Type B pancreatic cell (in vitro differentiated cells): ENCODE measurements around the gene LIPE. TPM values are rescaled to one million over a fixed set of nuclear protein-coding genes. Genes with fewer than 3 reads are reported as not detected.

ENCODE experiments used
- DNase-seq: peaks from one replicate; pipeline ENCODE4 v3.0.0; 2021; ENCODE audit warnings: mixed read lengths; ENCODE audit not compliant: unreplicated experiment; ENCODE audit errors: extremely low spot score
- H3K27ac Mint-ChIP-seq: 2 replicates; pipeline ENCODE4 v1.8.0; 2021; ENCODE audit warnings: mild to moderate bottlenecking, mixed read lengths
- H3K27me3 Mint-ChIP-seq: 2 replicates; pipeline ENCODE4 v1.8.0; 2021; ENCODE audit warnings: mixed read lengths
- H3K36me3 Mint-ChIP-seq: 2 replicates; pipeline ENCODE4 v1.8.0; 2021; ENCODE audit warnings: mixed read lengths
- H3K4me1 Mint-ChIP-seq: one replicate; pipeline ENCODE4 v1.8.0; 2021; ENCODE audit warnings: mixed read lengths; ENCODE audit not compliant: unreplicated experiment
- H3K4me3 Mint-ChIP-seq: 2 replicates; pipeline ENCODE4 v1.8.0; 2021; ENCODE audit warnings: mild to moderate bottlenecking, mixed read lengths
- H3K9me3 Mint-ChIP-seq: 2 replicates; pipeline ENCODE4 v1.8.0; 2021; ENCODE audit warnings: mixed read lengths
- CTCF ChIP-seq: fragments of 200-600 bp; sonication (generic); conservative IDR thresholded peaks from 2 replicates; pipeline ENCODE4 v1.5.0; 2021; ENCODE audit warnings: antibody characterized with exemption, mild to moderate bottlenecking
- long read RNA-seq: library from polyadenylated mRNA; unstranded; transcript quantifications from one replicate; pipeline ENCODE4 v2.0.0, GENCODE V29; 2020
- total RNA-seq: library from RNA; stranded (reverse); gene quantifications from 2 replicates; pipeline ENCODE4 v1.2.1, GENCODE V29; 2021; ENCODE audit warnings: low replicate concordance

The LIPE gene
- 6.9 and 17.9 TPM in 2 replicates for total RNA-seq
- long read RNA-seq: 0 reads

- Mint-ChIP-seq H3K9me3 (no peaks in the 10 kb centered on the region), H3K4me3 (no peak within 1 kb of the TSS), H3K4me1 (peaks cover 8% of the 10 kb centered on the region), H3K27me3 (peaks cover 7% of the 10 kb centered on the region), H3K36me3 (no peaks in the 10 kb centered on the region), H3K27ac (no peak within 1 kb of the TSS)
- no peak for TF ChIP-seq CTCF
- no peak for DNase-seq
Measured at GRCh38 chr19:42427313-42427712, at the start of gene LIPE. LIPE (minus strand) TSS chr19:42427388; CDS start chr19:42427149, 239 bp downstream.

- Mint-ChIP-seq H3K27me3 (peaks cover 11% of the 10 kb centered on the region), H3K9me3 (no peaks in the 10 kb centered on the region), H3K4me1 (peaks cover 12% of the 10 kb centered on the region), H3K36me3 (peaks cover 4% of the 10 kb centered on the region), H3K4me3 (no peak overlapping the region), H3K27ac (no peak overlapping the region)
- no peak for DNase-seq
- no peak for TF ChIP-seq CTCF
Measured at GRCh38 chr19:42475366-42475765, 48.2 kb upstream of the LIPE start.

GRCh38 chr19:42474743-42475142, 47.6 kb upstream of the LIPE start:
- peaks cover 10% of the 10 kb centered on the region for H3K4me1 Mint-ChIP-seq
- peaks cover 11% of the 10 kb centered on the region for H3K27me3 Mint-ChIP-seq
- H3K27ac Mint-ChIP-seq: no peak overlapping the region

GRCh38 chr19:42473686-42474085, 46.5 kb upstream of the LIPE start:
- TF ChIP-seq CTCF: no peak
- DNase-seq: no peak
- H3K4me1 Mint-ChIP-seq: peaks cover 10% of the 10 kb centered on the region
- H3K27me3 Mint-ChIP-seq: peaks cover 11% of the 10 kb centered on the region
- H3K36me3 Mint-ChIP-seq: peaks cover 4% of the 10 kb centered on the region
- no peak overlapping the region for H3K4me3 Mint-ChIP-seq
- no peak overlapping the region for H3K27ac Mint-ChIP-seq
- H3K9me3 Mint-ChIP-seq: no peaks in the 10 kb centered on the region

More at GRCh38 chr19:42474743-42475142, 47.6 kb upstream of the LIPE start:
- DNase-seq: no peak
- H3K4me3 Mint-ChIP-seq: no peak overlapping the region
- H3K36me3 Mint-ChIP-seq: peaks cover 4% of the 10 kb centered on the region
- TF ChIP-seq CTCF: no peak
- no peaks in the 10 kb centered on the region for H3K9me3 Mint-ChIP-seq

GRCh38 chr19:42472402-42473147, 45.4 kb upstream of the LIPE start:
- TF ChIP-seq CTCF: no peak
- Mint-ChIP-seq H3K4me1 (peaks cover 17% of the 10 kb centered on the region), H3K27ac (no peak overlapping the region), H3K4me3 (no peak overlapping the region), H3K27me3 (peaks cover 11% of the 10 kb centered on the region), H3K36me3 (peaks cover 4% of the 10 kb centered on the region), H3K9me3 (no peaks in the 10 kb centered on the region)
- DNase-seq: no peak
